Stimulated activated CD4-positive, alpha-beta T cell treated with anti-CD3 and anti-CD28 coated beads, TNF-alpha, amount 100 ng/mL, for 4 hours (primary cell): Measurements from ENCODE around the gene RBMS1.

Experiments
- DNase-seq, 3 experiments: peaks; one replicate each; pipeline ENCODE4 v3.0.0-alpha.2; 2020; ENCODE audit warnings: low read depth in 3 of 3

RBMS1 gene

GRCh38 chr2:160305081-160305750, 188.4 kb downstream of the RBMS1 start:
- DNase-seq = no peak

- no peak for DNase-seq
Observed at GRCh38 chr2:160303527-160303926, 190.1 kb downstream of the RBMS1 start.

- no peak for DNase-seq
Observed at GRCh38 chr2:160303076-160303475, 190.5 kb downstream of the RBMS1 start.

GRCh38 chr2:160301420-160301819, 192.2 kb downstream of the RBMS1 start:
- DNase-seq = no peak

DNA sequence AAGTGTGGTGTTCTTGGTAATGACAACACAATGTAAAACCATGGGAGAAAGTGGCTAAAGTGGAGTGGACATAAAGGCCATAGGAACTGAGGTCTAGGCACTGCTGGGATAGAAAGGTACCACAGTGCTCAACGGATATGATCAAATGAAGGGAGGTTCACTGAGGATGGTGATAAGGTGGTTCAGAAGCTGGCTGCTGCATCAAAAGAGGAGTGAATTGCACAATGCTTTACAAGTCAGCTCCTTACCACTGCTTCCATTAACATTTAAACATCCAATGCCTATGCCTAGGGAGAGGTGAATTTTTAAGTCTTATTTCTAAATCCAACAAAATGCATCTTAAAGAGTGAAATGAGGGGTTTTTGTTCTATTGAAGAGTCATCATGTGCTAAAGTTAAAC, 193.4 kb downstream of the RBMS1 start:
- no peak for DNase-seq

GRCh38 chr2:160299540-160299939, 194.1 kb downstream of the RBMS1 start:
- no peak for DNase-seq

DNA sequence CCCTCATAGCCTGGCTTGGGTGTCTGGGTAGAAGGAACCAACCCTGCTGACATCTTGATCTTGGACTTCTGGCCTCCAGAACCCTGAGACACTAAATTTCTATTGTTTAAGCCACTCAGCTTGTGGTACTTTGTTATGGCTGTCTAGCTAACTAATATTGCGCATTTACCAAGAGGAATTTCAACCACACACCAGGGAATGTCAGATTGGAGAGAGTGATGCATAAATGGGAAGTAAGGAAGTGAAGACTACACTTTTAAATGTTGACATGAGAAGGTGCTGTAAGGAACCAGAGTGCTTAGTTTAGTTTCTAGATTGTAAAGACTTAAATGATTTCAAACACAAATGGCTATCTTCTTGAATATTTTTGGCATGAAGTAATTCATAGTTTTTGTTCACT, 194.6 kb downstream of the RBMS1 start:
- no peak for DNase-seq

DNA sequence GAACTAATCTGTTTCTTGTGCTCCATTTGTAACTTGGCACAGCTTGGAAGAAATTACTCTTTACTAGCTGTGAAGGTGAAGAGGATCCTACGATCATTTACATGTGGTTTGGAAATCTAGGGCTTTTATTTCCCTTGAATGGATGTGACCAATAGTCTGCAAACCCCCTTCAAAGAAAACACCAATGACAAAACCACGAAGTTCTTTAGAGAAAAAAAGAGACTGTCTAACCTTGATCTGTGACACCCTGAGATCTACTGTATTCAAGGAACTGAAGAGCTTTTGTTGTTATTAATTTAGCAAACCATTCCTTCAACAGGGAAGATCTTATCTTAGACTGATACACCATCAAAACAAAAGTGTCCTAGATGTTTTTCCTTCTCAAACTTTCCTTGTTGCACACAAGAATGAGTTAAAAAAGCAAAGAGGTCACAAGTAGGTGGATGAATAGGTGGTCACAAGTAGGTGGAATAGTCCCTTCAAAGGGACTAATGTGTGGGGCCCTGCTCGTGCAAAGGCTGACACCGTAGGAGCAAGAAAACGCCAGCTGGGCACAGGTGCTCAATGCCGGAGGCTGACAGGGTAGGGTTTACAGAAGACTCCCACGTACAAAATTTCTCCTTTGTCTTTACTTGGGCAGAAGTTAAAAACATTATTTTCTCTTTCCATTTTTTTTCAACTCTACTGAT, 197.9 kb downstream of the RBMS1 start:
- no peak for DNase-seq

DNA sequence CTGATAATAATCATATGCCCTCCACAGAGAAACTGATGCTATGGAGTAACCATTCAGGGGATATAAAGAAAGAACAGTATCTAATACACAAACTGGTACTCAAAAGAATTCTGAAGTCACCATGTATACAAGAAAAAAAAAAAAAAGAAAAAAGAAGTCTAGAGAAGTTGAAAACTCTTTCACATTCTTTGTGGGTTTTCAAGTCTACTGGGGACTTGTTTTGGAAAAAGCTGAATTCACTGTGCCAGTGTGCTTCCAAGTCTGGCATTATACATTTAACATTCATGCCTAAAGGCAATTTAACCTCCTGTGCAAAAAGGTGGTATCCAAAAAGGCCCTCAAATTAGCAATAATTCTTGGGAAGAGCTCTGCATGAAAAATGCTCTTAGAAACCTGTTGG, 198.7 kb downstream of the RBMS1 start:
- no peak for DNase-seq

GRCh38 chr2:160294339-160294803, 199.2 kb downstream of the RBMS1 start:
- DNase-seq = no peak

DNA sequence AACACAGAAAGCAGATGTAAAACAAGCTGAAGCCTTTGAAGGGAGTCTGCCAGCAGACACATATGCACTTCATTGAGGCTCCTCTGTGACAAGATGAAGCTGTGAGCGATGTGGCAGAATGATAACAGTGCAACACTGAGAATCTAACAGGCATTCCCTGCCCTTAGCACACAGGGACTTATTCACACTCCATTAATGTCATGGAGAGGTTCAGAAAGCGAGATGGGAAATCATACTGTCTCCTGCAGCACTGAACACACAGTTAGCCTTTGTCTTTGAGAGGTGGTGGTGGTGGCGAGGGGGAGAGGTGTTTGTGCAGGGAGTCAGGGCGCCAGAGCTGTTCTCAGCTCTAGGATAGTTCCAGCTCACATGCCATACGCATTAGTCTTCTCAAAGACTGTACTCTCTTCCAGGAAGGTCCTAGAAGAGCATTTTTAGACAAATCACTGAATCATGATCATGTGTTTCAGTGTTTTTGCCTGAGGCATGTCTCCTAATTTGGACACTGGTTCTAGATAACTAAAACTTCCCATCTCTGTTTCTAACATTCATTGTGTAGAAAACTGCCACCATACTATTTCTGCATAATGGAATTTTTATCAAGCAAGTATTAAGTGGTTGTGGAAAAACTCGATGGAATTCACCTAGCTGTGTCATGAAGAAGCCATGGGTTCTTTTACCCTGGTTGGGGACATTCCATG, 200.1 kb downstream of the RBMS1 start:
- DNase-seq = no peak

DNA sequence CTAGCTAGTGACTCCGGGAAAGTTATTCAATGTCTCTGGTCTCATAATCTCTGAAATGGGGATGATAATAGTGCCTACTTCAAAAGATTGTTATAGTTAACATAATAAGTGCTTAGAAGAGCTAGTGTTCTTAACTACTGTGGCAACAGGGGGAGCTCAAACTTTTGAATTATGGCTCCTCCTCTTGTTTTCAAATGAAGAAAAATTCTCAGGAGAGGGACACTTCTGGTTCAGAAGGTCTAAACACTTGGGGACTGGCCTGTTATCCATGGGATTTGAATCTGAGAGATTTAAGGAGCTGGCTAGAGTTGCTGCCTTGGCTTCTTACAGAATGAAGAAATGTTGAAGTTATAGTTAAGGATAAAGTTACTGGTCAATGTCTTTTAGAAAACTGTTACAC, 201.4 kb downstream of the RBMS1 start:
- DNase-seq = no peak

DNA sequence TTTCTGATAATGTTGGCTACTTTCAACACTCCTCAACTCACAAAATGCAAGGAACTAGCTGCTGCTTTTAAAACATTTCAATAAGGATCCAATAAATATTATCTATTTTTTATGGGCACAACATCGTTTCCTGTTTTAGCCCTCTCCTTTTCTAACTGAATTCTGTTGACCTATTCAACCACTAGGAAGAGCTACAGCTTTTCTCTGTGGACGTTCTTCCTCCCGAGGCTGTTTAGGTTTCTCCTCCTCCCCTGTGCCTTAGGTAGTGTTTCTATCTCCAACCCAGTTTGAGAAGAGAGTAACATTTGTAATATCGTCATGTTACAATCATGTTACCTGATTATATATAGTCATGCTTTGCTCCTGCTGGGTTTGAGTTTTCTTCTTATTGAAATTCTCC, 202.2 kb downstream of the RBMS1 start:
- DNase-seq = no peak

- no peak for DNase-seq
Observed at GRCh38 chr2:160290598-160290997, 203.0 kb downstream of the RBMS1 start.

DNA sequence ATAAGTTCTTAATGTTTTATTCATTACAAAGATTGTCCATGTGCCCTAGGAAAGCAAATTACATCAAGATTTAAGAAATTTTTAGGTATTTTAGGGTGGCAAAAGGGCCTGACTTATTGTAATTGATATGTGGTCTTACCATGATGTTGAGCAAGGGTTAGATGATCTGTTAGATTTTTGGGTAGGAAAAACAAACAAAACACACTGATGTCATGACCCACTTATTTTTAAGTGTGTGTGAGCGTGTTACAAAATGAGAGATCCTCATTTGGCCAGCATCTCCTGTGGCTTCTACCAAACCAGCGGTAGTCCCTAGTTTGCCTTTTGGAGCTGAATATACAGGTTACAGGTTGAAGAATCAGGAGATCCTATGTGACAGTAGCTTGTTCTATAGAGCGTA, 203.8 kb downstream of the RBMS1 start:
- DNase-seq = no peak

DNA sequence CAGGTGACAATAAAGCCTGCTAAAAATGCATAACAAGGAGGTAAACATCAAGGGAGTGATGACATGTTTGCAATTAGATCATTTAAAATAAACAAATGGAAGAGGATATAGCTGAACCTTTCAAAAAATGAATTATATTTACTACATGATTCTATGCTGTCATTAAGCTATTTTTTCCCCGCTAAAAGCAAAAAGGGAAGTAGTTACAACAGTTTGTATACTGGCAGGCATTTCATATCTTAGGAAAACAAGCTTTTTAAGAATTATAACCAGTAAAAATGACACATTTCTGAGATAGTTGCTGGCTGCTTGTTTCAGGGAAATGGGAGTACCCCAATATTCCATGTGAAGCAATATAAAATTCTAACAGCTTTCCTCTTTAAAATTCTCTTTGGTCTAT, 204.5 kb downstream of the RBMS1 start:
- DNase-seq = no peak

- DNase-seq = no peak
Observed at GRCh38 chr2:160288324-160288723, 205.3 kb downstream of the RBMS1 start.

GRCh38 chr2:160287476-160287875, 206.1 kb downstream of the RBMS1 start:
- DNase-seq = no peak

- no peak for DNase-seq
Observed at GRCh38 chr2:160286551-160286950, 207.1 kb downstream of the RBMS1 start.

- DNase-seq = no peak
Observed at GRCh38 chr2:160283675-160284074, 209.9 kb downstream of the RBMS1 start.

DNA sequence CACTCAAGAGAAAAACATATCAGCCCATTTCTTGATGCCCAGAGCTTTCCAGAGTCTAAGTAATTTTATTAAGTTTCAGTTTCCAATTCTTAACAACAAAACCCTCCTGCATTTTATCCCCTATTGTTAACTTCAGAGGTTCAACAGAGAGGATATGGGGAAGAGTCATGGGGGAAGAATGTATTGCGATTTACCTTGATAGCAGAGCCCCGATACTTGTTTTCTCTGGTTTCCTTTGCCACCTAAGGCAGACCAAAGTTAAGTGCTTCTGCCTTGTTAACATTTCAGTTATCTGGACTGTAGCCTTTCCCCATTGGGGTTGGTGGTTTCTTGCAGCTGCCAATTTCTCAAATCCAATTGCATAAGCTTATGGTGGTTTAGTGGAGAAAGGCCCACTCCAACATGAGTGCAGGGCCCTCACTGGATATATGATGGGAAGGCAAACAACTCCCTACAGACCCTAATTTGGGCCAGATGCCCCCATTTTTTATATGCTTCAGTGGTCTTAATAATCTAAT, 211.5 kb downstream of the RBMS1 start:
- no peak for DNase-seq

- no peak for DNase-seq
Observed at GRCh38 chr2:160281213-160281612, 212.4 kb downstream of the RBMS1 start.
